Measurements from ENCODE around the gene SGCD. TPM values are rescaled to one million over a fixed set of nuclear protein-coding genes. Genes with fewer than 3 reads are reported as not detected.

SGCD gene
- total and polyA plus RNA-seq, 8 donors: 0.58 to 55.8 (median 2.8) TPM

DNA sequence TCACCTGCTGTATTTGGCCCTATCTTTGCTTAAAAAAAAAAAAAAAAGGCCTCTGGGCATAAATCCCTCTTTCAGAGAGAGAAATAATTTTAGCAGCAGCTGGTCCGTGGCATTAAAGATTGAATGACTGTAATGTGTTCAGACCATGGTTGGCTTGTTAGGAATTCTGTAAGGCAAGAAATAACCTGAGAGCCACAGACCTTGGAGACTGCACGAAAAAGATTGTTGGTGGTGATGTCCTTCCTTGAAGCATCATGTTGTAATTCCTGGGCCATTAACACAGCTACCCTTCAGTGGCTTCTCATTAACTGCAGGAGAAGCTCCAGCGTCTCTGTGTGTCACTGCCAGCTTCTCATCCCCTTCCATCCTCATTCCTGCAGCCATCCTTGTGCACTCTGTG, 79.0 kb downstream of the SGCD start:
- no peak overlapping the region for H3K4me3 ChIP-seq
- H3K4me1 ChIP-seq: peaks cover 0 to 8% (median 3%) of the 10 kb centered on the region in 4 donors
- TF ChIP-seq, protein P1, sequence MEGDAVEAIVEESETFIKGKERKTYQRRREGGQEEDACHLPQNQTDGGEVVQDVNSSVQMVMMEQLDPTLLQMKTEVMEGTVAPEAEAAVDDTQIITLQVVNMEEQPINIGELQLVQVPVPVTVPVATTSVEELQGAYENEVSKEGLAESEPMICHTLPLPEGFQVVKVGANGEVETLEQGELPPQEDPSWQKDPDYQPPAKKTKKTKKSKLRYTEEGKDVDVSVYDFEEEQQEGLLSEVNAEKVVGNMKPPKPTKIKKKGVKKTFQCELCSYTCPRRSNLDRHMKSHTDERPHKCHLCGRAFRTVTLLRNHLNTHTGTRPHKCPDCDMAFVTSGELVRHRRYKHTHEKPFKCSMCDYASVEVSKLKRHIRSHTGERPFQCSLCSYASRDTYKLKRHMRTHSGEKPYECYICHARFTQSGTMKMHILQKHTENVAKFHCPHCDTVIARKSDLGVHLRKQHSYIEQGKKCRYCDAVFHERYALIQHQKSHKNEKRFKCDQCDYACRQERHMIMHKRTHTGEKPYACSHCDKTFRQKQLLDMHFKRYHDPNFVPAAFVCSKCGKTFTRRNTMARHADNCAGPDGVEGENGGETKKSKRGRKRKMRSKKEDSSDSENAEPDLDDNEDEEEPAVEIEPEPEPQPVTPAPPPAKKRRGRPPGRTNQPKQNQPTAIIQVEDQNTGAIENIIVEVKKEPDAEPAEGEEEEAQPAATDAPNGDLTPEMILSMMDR (IDR thresholded peaks at IDR 0.05): no peak
- TF ChIP-seq POLR2AphosphoS5 (IDR thresholded peaks at IDR 0.05): no peak
- TF ChIP-seq POLR2A (IDR thresholded peaks at IDR 0.05): no peak
- TF ChIP-seq EP300 (IDR thresholded peaks at IDR 0.05): no peak
- H3K27me3 ChIP-seq: no peaks in the 10 kb centered on the region
- no peaks in the 10 kb centered on the region for H3K9me3 ChIP-seq
- WGBS, 5 donors: 62 to 78% (median 71%) methylated on average over 3 of the region's 3 CpGs
- H3K27ac ChIP-seq: peak overlapping the region in 1 of 5 donors; percentile 38
- no peak for DNase-seq
- no peaks in the 10 kb centered on the region for H3K36me3 ChIP-seq
- intact Hi-C loops (cut with DNase I; ENCODE audit: low total_unique reads): no loop called here

DNA sequence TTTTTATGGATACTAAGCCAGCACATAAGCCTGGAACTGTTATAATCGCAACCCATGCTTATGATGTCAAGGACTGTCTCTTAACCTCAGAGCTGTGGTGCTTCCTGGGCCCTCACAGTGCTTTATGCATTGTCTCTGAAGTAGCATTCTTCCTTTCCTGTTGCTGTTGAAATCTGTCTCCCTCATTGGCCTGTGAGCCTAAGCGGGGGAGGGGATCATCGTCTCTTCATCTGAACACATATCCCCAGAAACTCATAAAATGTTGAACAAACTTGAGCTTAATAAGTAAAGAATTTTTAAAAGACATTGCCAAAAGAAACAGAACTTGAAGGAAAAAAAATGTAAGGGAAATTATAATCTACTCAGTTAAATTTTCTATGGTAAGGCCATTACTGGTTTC, 80.3 kb downstream of the SGCD start:
- H3K27ac ChIP-seq: no peak overlapping the region
- no peaks in the 10 kb centered on the region for H3K36me3 ChIP-seq
- TF ChIP-seq, protein P1 (IDR thresholded peaks at IDR 0.05): no peak
- H3K9me3 ChIP-seq: no peaks in the 10 kb centered on the region
- H3K27me3 ChIP-seq: no peaks in the 10 kb centered on the region
- intact Hi-C loops (cut with DNase I; ENCODE audit: low total_unique reads): no loop called here
- H3K4me3 ChIP-seq: no peak overlapping the region
- H3K4me1 ChIP-seq: peaks cover 0 to 10% (median 6%) of the 10 kb centered on the region in 4 donors
- DNase-seq: no peak
- 79 to 95% (median 91%) methylated on average over 3 of the region's 3 CpGs for WGBS, 5 donors

DNA sequence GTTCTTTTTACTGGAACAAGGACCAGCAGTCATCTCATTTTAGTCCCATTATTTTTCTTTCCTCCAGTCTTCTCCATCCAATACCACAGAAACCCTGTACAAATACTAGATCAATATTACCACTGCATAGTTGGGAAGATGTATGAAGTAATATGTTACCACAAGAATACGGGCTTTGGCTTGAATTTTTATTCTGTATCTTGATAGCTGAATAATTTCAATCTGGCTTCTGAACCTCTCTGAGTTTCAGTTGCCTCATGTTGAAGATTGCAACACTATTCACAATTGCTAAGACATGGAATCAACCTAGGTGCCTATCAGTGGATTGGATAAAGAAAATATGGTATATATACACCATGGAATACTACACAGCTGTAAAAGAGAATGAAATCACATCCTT, 82.9 kb downstream of the SGCD start:
- TF ChIP-seq POLR2A (IDR thresholded peaks at IDR 0.05): no peak
- no peak for TF ChIP-seq EP300 (IDR thresholded peaks at IDR 0.05)
- TF ChIP-seq POLR2AphosphoS5 (IDR thresholded peaks at IDR 0.05): no peak
- TF ChIP-seq, protein P1 (IDR thresholded peaks at IDR 0.05): no peak
- no peak overlapping the region for H3K27ac ChIP-seq
- no peak for DNase-seq

DNA sequence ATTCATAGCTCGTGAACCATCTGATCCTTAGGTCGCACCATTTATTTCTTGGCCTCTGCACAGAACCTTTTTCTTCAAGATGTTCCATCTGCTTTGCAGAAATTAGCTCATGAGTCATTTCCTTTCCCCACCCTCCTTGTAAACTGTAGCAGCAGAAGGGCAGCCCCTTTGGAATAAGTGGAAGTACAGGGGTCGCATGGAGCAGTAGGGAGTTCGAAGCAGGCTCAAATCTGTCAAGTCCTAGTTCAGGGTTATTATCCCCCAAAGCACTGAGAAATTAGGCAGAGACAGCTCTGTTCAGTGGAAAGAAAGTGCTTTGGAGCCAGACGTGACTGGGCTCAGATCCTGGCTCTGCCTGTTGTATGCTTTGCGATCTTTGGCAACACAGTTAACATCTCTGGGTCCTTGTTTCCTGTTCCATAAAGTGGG, 84.2 kb downstream of the SGCD start:
- Histone ChIP-seq H3K9me3 (no peaks in the 10 kb centered on the region), H3K27ac (peak overlapping the region; percentile 28 to 77 (median 47)), H3K36me3 (no peaks in the 10 kb centered on the region), H3K4me1 (peaks cover 0 to 19% (median 9%) of the 10 kb centered on the region in 4 donors), H3K27me3 (no peaks in the 10 kb centered on the region), H3K4me3 (no peak overlapping the region)
- 23 to 43% (median 33%) methylated on average over 6 of the region's 6 CpGs for WGBS, 5 donors
- TF ChIP-seq POLR2A (IDR thresholded peaks at IDR 0.05): no peak
- no peak for TF ChIP-seq POLR2AphosphoS5 (IDR thresholded peaks at IDR 0.05)
- TF ChIP-seq, protein P1 (IDR thresholded peaks at IDR 0.05): no peak
- TF ChIP-seq EP300 (IDR thresholded peaks at IDR 0.05): no peak
- peak in 1 of 2 donors; percentile 78 for DNase-seq
- intact Hi-C loops (cut with DNase I; ENCODE audit: low total_unique reads): no loop called here

More for the DNA sequence above, 82.9 kb downstream of the SGCD start:
- H3K4me1 ChIP-seq: peaks cover 0 to 17% (median 9%) of the 10 kb centered on the region in 4 donors
- H3K27me3 ChIP-seq: no peaks in the 10 kb centered on the region
- WGBS, 5 donors: 79 to 92% (median 90%) methylated on average over 1 of the region's 1 CpG
- H3K36me3 ChIP-seq: no peaks in the 10 kb centered on the region
- no peak overlapping the region for H3K4me3 ChIP-seq
- intact Hi-C loops (cut with DNase I; ENCODE audit: low total_unique reads): no loop called here
- no peaks in the 10 kb centered on the region for H3K9me3 ChIP-seq

Data from stomach (tissue), 9 donors.